H9 (cell line): Measurements from ENCODE around the gene MAPK7. TPM values are rescaled to one million over a fixed set of nuclear protein-coding genes. Genes with fewer than 3 reads are reported as not detected.

Source experiments
- DNase-seq: peaks from one replicate; pipeline ENCODE4 v3.0.0-alpha.2; 2017
- H2AFZ ChIP-seq: one replicate; pipeline ENCODE4 v1.6.1; 2013; ENCODE audit warnings: mild to moderate bottlenecking, low read length, control low read depth, moderate library complexity
- H2AK5ac ChIP-seq: 2 replicates; pipeline ENCODE4 v1.6.1; 2013; ENCODE audit warnings: low read length, control low read depth, mixed read lengths; ENCODE audit not compliant: insufficient read length
- H2BK120ac ChIP-seq: one replicate; pipeline ENCODE4 v1.6.1; 2013; ENCODE audit warnings: low read depth, mild to moderate bottlenecking, low read length, control low read depth, inconsistent platforms; ENCODE audit not compliant: poor library complexity, severe bottlenecking
- H2BK12ac ChIP-seq: 2 replicates; pipeline ENCODE4 v1.6.1; 2013; ENCODE audit warnings: low read length, control low read depth, mixed read lengths, low read depth; ENCODE audit not compliant: insufficient read length
- H2BK15ac ChIP-seq: 2 replicates; pipeline ENCODE4 v1.6.1; 2013; ENCODE audit warnings: low read depth, low read length, control low read depth
- H2BK20ac ChIP-seq: one replicate; pipeline ENCODE4 v1.6.1; 2013; ENCODE audit warnings: low read depth, mild to moderate bottlenecking, low read length, control low read depth, inconsistent platforms; ENCODE audit not compliant: poor library complexity, severe bottlenecking
- H2BK5ac ChIP-seq: 2 replicates; pipeline ENCODE4 v1.6.1; 2013; ENCODE audit warnings: low read length, control low read depth, mixed read lengths; ENCODE audit not compliant: insufficient read length
- H3K14ac ChIP-seq: 2 replicates; pipeline ENCODE4 v1.6.1; 2013; ENCODE audit warnings: low read length, control low read depth; ENCODE audit not compliant: insufficient read depth
- H3K18ac ChIP-seq: 2 replicates; pipeline ENCODE4 v1.6.1; 2013; ENCODE audit warnings: low read depth, mild to moderate bottlenecking, mixed read lengths, low read length, control low read depth; ENCODE audit not compliant: insufficient read length
- H3K23ac ChIP-seq: 2 replicates; pipeline ENCODE4 v1.6.1; 2013; ENCODE audit warnings: low read length, control low read depth, mixed read lengths, low read depth; ENCODE audit not compliant: insufficient read length
- H3K23me2 ChIP-seq: 2 replicates; pipeline ENCODE4 v1.6.1; 2013; ENCODE audit warnings: low read depth, mild to moderate bottlenecking, mixed read lengths, low read length, control low read depth; ENCODE audit not compliant: insufficient read length, poor library complexity, severe bottlenecking
- H3K27ac ChIP-seq: 2 replicates; pipeline ENCODE4 v1.5.1; 2013; ENCODE audit warnings: low read length, control low read depth, mixed read lengths, low read depth; ENCODE audit not compliant: insufficient read length
- H3K27me3 ChIP-seq: 2 replicates; pipeline ENCODE4 v1.6.1; 2013; ENCODE audit warnings: low read length, control low read depth, inconsistent platforms; ENCODE audit not compliant: insufficient read depth
- H3K4ac ChIP-seq: 2 replicates; pipeline ENCODE4 v1.6.1; 2013; ENCODE audit warnings: low read depth, mild to moderate bottlenecking, control low read depth, inconsistent platforms, low read length, moderate library complexity
- H3K4me1 ChIP-seq: 2 replicates; pipeline ENCODE4 v1.6.1; 2013; ENCODE audit warnings: low read length, control low read depth, inconsistent platforms; ENCODE audit not compliant: insufficient read depth
- H3K4me2 ChIP-seq: 2 replicates; pipeline ENCODE4 v1.6.1; 2013; ENCODE audit warnings: low read length, control low read depth, mixed read lengths; ENCODE audit not compliant: insufficient read length, insufficient read depth
- H3K56ac ChIP-seq: 2 replicates; pipeline ENCODE4 v1.6.1; 2013; ENCODE audit warnings: low read depth, mild to moderate bottlenecking, mixed read lengths, low read length, control low read depth; ENCODE audit not compliant: insufficient read length
- H3K79me1 ChIP-seq: 2 replicates; pipeline ENCODE4 v1.6.1; 2013; ENCODE audit warnings: low read depth, mild to moderate bottlenecking, moderate library complexity, low read length, control low read depth, inconsistent platforms; ENCODE audit not compliant: insufficient read depth, poor library complexity, severe bottlenecking
- H3K79me2 ChIP-seq: 2 replicates; pipeline ENCODE4 v1.6.1; 2013; ENCODE audit warnings: low read length, control low read depth, inconsistent platforms; ENCODE audit not compliant: insufficient read depth
- H3K9ac ChIP-seq: 2 replicates; pipeline ENCODE4 v1.6.1; 2013; ENCODE audit warnings: low read length, control low read depth, mixed read lengths; ENCODE audit not compliant: insufficient read length; ENCODE audit errors: extremely low read depth
- H3K9me3 ChIP-seq: one replicate; pipeline ENCODE4 v1.6.1; 2013; ENCODE audit warnings: low read depth, low read length, inconsistent platforms; ENCODE audit not compliant: control insufficient read depth
- H3T11ph ChIP-seq: one replicate; pipeline ENCODE4 v1.6.1; 2013; ENCODE audit warnings: mild to moderate bottlenecking, low read length, control low read depth, inconsistent platforms
- H4K20me1 ChIP-seq: one replicate; pipeline ENCODE4 v1.6.1; 2013; ENCODE audit not compliant: control insufficient read depth, insufficient read length, insufficient read depth
- H4K5ac ChIP-seq: 2 replicates; pipeline ENCODE4 v1.6.1; 2013; ENCODE audit warnings: low read depth, mild to moderate bottlenecking, mixed read lengths, low read length, control low read depth; ENCODE audit not compliant: insufficient read length
- H4K8ac ChIP-seq: replicated peaks from 2 replicates; pipeline ENCODE4 v1.6.1; 2013; ENCODE audit warnings: low read length, control low read depth, mixed read lengths, low read depth; ENCODE audit not compliant: insufficient read length
- H4K91ac ChIP-seq: 2 replicates; pipeline ENCODE4 v1.6.1; 2013; ENCODE audit warnings: low read depth, mild to moderate bottlenecking, moderate library complexity, mixed read lengths, low read length, control low read depth; ENCODE audit not compliant: insufficient read length
- H3K27ac Mint-ChIP-seq, 3 experiments: 2 replicates in 2 of 3; 3 replicates in 1 of 3; pipeline ENCODE4 v1.8.0; 2020 to 2021; ENCODE audit warnings: mixed read lengths in 3 of 3, mild to moderate bottlenecking in 1 of 3, moderate library complexity in 1 of 3
- H3K27me3 Mint-ChIP-seq: 2 replicates; pipeline ENCODE4 v1.8.0; 2021; ENCODE audit warnings: low read depth, mild to moderate bottlenecking, moderate library complexity, mixed read lengths
- H3K36me3 Mint-ChIP-seq, 3 experiments: 2 replicates in 2 of 3; 3 replicates in 1 of 3; pipeline ENCODE4 v1.8.0; 2020 to 2021; ENCODE audit warnings: low read depth in 3 of 3, mixed read lengths in 3 of 3; ENCODE audit not compliant: insufficient read depth in 1 of 3
- H3K4me1 Mint-ChIP-seq, 2 experiments: 2 replicates each; pipeline ENCODE4 v1.8.0; 2020; ENCODE audit warnings: mixed read lengths in 2 of 2
- H3K4me3 Mint-ChIP-seq, 2 experiments: 2 replicates in 1 of 2; 3 replicates in 1 of 2; pipeline ENCODE4 v1.8.0; 2020 to 2021; ENCODE audit warnings: mild to moderate bottlenecking in 2 of 2, mixed read lengths in 2 of 2, moderate library complexity in 1 of 2
- H3K9me3 Mint-ChIP-seq, 2 experiments: 2 replicates in 1 of 2; 3 replicates in 1 of 2; pipeline ENCODE4 v1.8.0; 2020; ENCODE audit warnings: mild to moderate bottlenecking in 2 of 2, mixed read lengths in 2 of 2, moderate library complexity in 1 of 2
- WGBS: extraction: QIAGEN DNeasy Blood & Tissue Kit; methylation state at CpG from one replicate; pipeline ENCODE4 v1.1.7; 2013; ENCODE audit warnings: missing lambda C conversion rate, low lambda C conversion rate, mixed read lengths; ENCODE audit not compliant: insufficient read length; ENCODE audit errors: extremely low coverage; 5-methylcytosine and 5-hydroxymethylcytosine counted together
- total RNA-seq: library from RNA; stranded (reverse); gene quantifications from 2 replicates; pipeline ENCODE4 v1.2.1, GENCODE V29; 2021
- TF ChIP-seq, protein P1 (sequence below): fragments of 200-600 bp; sonication (generic); conservative IDR thresholded peaks from 3 replicates; pipeline ENCODE4 v1.8.0; 2021; ENCODE audit warnings: antibody characterized with exemption, mild to moderate bottlenecking

Gene MAPK7
- total RNA-seq, 1 experiment from 2014 or later: 43.8 TPM

DNA sequence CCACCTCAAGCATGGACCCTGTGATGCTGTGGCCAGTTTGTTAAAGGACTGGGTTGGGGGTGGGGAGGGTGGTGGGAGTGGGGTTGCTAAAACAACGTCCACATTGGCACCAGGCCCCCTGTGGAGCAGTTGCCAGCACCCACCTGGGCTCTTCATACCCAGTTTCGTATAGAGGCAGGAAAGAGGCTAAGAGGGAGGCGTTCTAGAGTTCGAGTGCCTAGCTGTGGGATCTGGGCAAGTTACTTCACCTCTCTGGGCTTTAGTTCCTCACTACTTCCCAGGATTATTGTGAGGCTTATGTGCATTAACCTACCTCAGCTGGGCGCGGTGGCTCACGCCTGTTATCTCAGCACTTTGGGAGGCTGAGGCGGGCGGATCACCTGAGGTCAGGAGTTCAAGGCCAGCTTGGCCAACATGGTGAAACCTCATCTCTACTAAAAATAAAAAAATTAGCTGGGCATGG, 7.3 kb downstream of the MAPK7 start:
- WGBS: no CpG with 5 or more reads among the region's 9 CpGs
- Histone ChIP-seq H3K14ac (no peak overlapping the region), H2BK20ac (no peak overlapping the region), H3K9ac (no peak overlapping the region), H3K27ac (no peak overlapping the region), H4K8ac (no peak overlapping the region), H2BK120ac (no peak overlapping the region), H3K23ac (no peak overlapping the region), H3K4me2 (no peak overlapping the region), H2BK12ac (no peak overlapping the region), H3K79me1 (no peaks in the 10 kb centered on the region), H2AK5ac (no peak overlapping the region), H3T11ph (no peak overlapping the region), H3K56ac (no peak overlapping the region), H2BK15ac (no peak overlapping the region), H3K23me2 (no peaks in the 10 kb centered on the region), H4K91ac (no peak overlapping the region), H3K4me1 (peaks cover 4% of the 10 kb centered on the region; the same call in 1 of the 2 replicates), H3K27me3 (no peaks in the 10 kb centered on the region), H3K4ac (no peak overlapping the region), H2AFZ (no peak overlapping the region), H4K20me1 (no peaks in the 10 kb centered on the region), H3K18ac (no peak overlapping the region), H3K79me2 (no peaks in the 10 kb centered on the region), H2BK5ac (no peak overlapping the region), H4K5ac (no peak overlapping the region), H3K9me3 (no peaks in the 10 kb centered on the region)
- Mint-ChIP-seq H3K27me3 (no peaks in the 10 kb centered on the region), H3K9me3 (peaks cover 0 to 2% of the 10 kb centered on the region in 2 experiments; a peak in 1 of 5 replicates), H3K36me3 (peaks cover 26 to 47% (median 45%) of the 10 kb centered on the region in 3 experiments), H3K4me3 (no peak overlapping the region), H3K4me1 (peaks cover 33 to 49% of the 10 kb centered on the region in 2 experiments), H3K27ac (no peak overlapping the region)
- TF ChIP-seq, protein P1, sequence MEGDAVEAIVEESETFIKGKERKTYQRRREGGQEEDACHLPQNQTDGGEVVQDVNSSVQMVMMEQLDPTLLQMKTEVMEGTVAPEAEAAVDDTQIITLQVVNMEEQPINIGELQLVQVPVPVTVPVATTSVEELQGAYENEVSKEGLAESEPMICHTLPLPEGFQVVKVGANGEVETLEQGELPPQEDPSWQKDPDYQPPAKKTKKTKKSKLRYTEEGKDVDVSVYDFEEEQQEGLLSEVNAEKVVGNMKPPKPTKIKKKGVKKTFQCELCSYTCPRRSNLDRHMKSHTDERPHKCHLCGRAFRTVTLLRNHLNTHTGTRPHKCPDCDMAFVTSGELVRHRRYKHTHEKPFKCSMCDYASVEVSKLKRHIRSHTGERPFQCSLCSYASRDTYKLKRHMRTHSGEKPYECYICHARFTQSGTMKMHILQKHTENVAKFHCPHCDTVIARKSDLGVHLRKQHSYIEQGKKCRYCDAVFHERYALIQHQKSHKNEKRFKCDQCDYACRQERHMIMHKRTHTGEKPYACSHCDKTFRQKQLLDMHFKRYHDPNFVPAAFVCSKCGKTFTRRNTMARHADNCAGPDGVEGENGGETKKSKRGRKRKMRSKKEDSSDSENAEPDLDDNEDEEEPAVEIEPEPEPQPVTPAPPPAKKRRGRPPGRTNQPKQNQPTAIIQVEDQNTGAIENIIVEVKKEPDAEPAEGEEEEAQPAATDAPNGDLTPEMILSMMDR: no peak
- no peak for DNase-seq
